Measurements from ENCODE around the gene ERG.

- TF ChIP-seq POLR2AphosphoS5 (IDR thresholded peaks at IDR 0.05; ENCODE audit: low read depth, low read length) (no peak), REST (IDR thresholded peaks at IDR 0.05; ENCODE audit: insufficient read depth in 1 of 2, low read depth in 2 of 2, low read length in 2 of 2) (no peak), SIN3A (IDR thresholded peaks at IDR 0.05; ENCODE audit: borderline replicate concordance, insufficient read depth, low read length) (no peak), TAF1 (IDR thresholded peaks at IDR 0.05; ENCODE audit: borderline replicate concordance, insufficient read depth, low read length) (no peak), FOXP2 (optimal IDR thresholded peaks at IDR 0.05; ENCODE audit: borderline replicate concordance, extremely low read depth, extremely low read length, insufficient read depth) (no peak)
Observed at GRCh38 chr21:38355992-38356781, 142.1 kb downstream of the ERG start.
